Erythroblast (primary cell): Measurements from ENCODE around the gene ZFP14.

ENCODE experiments used
- GATA1 ChIP-seq: IDR thresholded peaks from 2 replicates; pipeline ENCODE4 v1.6.1; 2011; ENCODE audit warnings: low read depth, mild to moderate bottlenecking, control low read depth, low read length, moderate library complexity
- POLR2A ChIP-seq: IDR thresholded peaks from 2 replicates; pipeline ENCODE4 v1.6.1; 2011; ENCODE audit warnings: mild to moderate bottlenecking, low read length

DNA sequence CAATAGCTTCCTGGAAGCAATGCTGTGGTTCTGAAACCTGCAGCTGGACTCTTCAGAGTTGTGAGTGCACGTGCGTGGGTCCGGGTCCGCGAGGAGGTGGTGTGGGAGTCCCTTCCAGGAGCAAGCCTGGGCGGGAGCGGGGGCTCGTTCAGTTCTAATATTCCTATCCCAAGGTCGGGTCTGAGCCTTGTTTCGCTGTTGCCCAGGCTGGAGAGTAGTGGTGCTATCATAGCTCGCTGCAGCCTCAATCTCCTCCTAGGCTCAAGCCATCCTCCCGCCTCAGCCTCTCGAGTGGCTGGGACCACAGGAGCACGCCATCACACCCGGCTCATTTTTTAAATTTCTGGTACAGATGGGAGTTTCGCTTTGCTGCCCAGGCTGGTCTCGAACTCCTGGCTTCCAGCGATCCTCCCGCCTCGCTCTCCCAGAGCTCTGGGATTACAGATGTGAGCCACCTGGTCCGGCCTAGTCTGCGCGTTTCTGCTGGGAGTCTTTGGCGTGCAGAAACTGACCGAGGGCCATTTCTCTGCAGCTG is 38.8 kb upstream of the ZFP14 start:
- TF ChIP-seq POLR2A = no peak
- no peak for TF ChIP-seq GATA1
